Lung (tissue), 12 donors: ENCODE measurements around the gene AP3D1. TPM values are rescaled to one million over a fixed set of nuclear protein-coding genes. Genes with fewer than 3 reads are reported as not detected.
A peak's percentile ranks its signal among the peaks of the same experiment; 100 is the strongest.

Experiments used
- ATAC-seq: fragments of 200-7000 bp; cut with Tn5 transposase; one replicate; pipeline ENCODE4 v1.9.1; 2020; ENCODE audit warnings: moderate number of reproducible peaks; ENCODE audit not compliant: insufficient read depth, low FRiP score
- DNase-seq, 3 donors: peaks; one replicate each; pipeline ENCODE4 v3.0.0-alpha.2; 2013 to 2017
- H3K27ac ChIP-seq, 2 donors: one replicate each; pipeline ENCODE4 v1.5.1; 2013; ENCODE audit warnings: mild to moderate bottlenecking in 2 of 2, moderate library complexity in 2 of 2, control low read depth in 1 of 2, inconsistent platforms in 1 of 2, low read depth in 1 of 2, low read length in 1 of 2
- H3K27me3 ChIP-seq, 3 donors: one replicate each; pipeline ENCODE4 v1.5.1; 2013; ENCODE audit warnings: low read length in 2 of 3; ENCODE audit not compliant: control insufficient read depth in 3 of 3, insufficient read depth in 3 of 3
- H3K36me3 ChIP-seq, 4 donors: one replicate each; pipeline ENCODE4 v1.5.1; 2013; ENCODE audit warnings: low read length in 4 of 4, mild to moderate bottlenecking in 1 of 4, moderate library complexity in 1 of 4; ENCODE audit not compliant: control insufficient read depth in 4 of 4, insufficient read depth in 4 of 4
- H3K4me1 ChIP-seq, 5 donors: one replicate each; pipeline ENCODE4 v1.5.1; 2013; ENCODE audit warnings: low read length in 5 of 5, mild to moderate bottlenecking in 2 of 5, moderate library complexity in 1 of 5; ENCODE audit not compliant: control insufficient read depth in 5 of 5, insufficient read depth in 5 of 5
- H3K4me3 ChIP-seq: one replicate; pipeline ENCODE4 v1.5.1; 2013; ENCODE audit warnings: mild to moderate bottlenecking, control low read depth, moderate library complexity
- H3K9ac ChIP-seq, 2 donors: one replicate each; pipeline ENCODE4 v1.5.1; 2013; ENCODE audit warnings: low read length in 2 of 2, control low read depth in 1 of 2; ENCODE audit not compliant: insufficient read depth in 1 of 2
- H3K9me3 ChIP-seq, 4 donors: one replicate each; pipeline ENCODE4 v1.5.1; 2013; ENCODE audit warnings: low read length in 3 of 4, mild to moderate bottlenecking in 1 of 4, moderate library complexity in 1 of 4; ENCODE audit not compliant: control insufficient read depth in 4 of 4, insufficient read depth in 3 of 4
- WGBS, 2 donors: extraction: QIAGEN DNeasy Blood & Tissue Kit; methylation state at CpG; one replicate each; pipeline ENCODE4 v1.1.7; 2013; 5-methylcytosine and 5-hydroxymethylcytosine counted together
- polyA plus RNA-seq, 2 donors: library from polyadenylated mRNA; stranded (reverse); fragments of 200-250 nt; gene quantifications; one replicate each; pipeline ENCODE4 v1.2.1, GENCODE V29; 2013
- total RNA-seq, 2 donors: library from RNA; depleted of rRNA in 1 of 2; stranded (reverse); fragments of >200 nt in 1 of 2; gene quantifications; one replicate each; pipeline ENCODE4 v1.2.1, GENCODE V29; 2014 to 2021
- TF ChIP-seq, protein P1 (sequence below): IDR thresholded peaks from 2 replicates; pipeline ENCODE4 v1.5.1; 2012; ENCODE audit warnings: mild to moderate bottlenecking; ENCODE audit errors: control extremely low read depth, extremely low read depth
- donor health status: control.
- donor health status: control.
- donor health status: Bipolar disorder and iron deficiency.
- donor health status: healthy.
- donor health status: DM: yes; HTN: yes; CAD: no.

Gene AP3D1
- total and polyA plus RNA-seq, 4 donors: 55.3 to 144 (median 85.4) TPM

DNA sequence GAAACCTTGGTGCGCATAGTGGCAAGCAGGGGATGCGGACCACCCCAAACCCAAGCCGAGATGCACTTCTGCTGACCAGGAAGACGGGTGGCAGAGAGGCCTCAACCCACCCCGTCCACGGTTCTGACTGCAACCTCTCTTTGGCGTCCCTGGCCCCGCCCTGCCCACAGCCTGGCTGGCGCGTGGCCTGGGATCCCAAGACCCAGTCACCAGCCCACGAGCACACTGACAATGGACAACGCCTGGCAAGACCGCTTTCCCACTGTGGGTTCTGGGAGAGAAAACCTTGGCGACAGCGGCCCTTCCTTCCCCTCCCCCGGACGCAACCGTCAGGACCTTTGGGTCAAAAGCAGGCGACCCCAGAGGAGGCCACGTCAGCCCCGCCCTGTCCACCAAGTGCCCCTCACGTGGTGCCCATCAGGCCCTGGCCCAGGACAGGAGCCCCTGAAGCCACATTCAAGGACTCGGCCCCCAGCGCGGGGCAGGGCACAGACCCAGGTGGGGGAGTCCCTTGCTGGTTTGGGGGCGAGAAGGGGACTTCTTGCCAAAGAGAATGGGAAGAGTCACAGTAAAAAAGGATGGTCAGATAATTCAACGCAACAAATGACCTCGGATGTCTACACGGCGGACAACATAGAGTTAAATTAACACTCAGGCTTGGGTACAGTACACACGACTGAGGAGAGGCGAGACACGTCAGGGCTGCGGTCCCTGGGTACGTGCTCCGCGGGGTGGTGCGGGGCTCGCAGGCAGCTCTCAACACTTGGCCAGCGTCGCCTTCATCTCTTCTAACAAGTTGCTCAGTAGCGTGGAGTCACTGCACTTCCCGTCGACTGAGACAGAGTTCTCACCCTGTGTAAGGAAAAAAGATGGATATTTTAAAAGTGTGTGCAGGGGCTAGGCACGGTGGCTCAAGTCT, 49.7 kb downstream of the AP3D1 start:
- WGBS, 2 donors: 92 to 94% methylated on average over 43 to 45 of the region's 45 CpGs
- DNase-seq (no peak), ATAC-seq (no peak)
- Histone ChIP-seq H3K4me3 (peak overlapping the region; percentile 3), H3K9ac (no peak overlapping the region), H3K27ac (no peak overlapping the region), H3K9me3 (peaks cover 0 to 2% (median 0%) of the 10 kb centered on the region in 4 donors), H3K27me3 (no peaks in the 10 kb centered on the region), H3K4me1 (peaks cover 0 to 7% (median 0%) of the 10 kb centered on the region in 5 donors), H3K36me3 (peaks cover 2 to 52% (median 14%) of the 10 kb centered on the region in 4 donors)
- TF ChIP-seq, protein P1, sequence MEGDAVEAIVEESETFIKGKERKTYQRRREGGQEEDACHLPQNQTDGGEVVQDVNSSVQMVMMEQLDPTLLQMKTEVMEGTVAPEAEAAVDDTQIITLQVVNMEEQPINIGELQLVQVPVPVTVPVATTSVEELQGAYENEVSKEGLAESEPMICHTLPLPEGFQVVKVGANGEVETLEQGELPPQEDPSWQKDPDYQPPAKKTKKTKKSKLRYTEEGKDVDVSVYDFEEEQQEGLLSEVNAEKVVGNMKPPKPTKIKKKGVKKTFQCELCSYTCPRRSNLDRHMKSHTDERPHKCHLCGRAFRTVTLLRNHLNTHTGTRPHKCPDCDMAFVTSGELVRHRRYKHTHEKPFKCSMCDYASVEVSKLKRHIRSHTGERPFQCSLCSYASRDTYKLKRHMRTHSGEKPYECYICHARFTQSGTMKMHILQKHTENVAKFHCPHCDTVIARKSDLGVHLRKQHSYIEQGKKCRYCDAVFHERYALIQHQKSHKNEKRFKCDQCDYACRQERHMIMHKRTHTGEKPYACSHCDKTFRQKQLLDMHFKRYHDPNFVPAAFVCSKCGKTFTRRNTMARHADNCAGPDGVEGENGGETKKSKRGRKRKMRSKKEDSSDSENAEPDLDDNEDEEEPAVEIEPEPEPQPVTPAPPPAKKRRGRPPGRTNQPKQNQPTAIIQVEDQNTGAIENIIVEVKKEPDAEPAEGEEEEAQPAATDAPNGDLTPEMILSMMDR: no peak

DNA sequence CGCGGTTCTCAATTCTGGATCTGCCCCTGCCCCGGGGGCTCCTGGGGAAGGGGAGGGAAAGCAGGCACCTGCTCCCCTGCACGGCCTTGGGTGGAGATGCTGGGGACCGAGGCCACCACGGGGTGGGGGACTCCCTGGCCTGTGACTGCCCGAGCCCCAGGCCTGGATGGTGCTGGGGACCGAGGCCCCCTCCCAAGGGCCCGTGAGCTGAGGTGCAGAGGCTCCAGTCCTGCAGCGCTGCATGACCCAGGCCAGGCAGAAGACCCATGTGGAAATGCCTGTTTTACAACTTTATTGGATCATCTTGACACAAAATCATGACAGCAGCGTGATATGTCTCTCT, 50.7 kb downstream of the AP3D1 start:
- WGBS, 2 donors: 93 to 95% methylated on average over 11 of the region's 11 CpGs
- DNase-seq (no peak), ATAC-seq (no peak)
- Histone ChIP-seq H3K36me3 (peaks cover 2 to 46% (median 10%) of the 10 kb centered on the region in 4 donors), H3K9ac (no peak overlapping the region), H3K9me3 (peaks cover 0 to 2% (median 0%) of the 10 kb centered on the region in 4 donors), H3K27ac (no peak overlapping the region), H3K4me3 (no peak overlapping the region), H3K4me1 (peaks cover 0 to 7% (median 0%) of the 10 kb centered on the region in 5 donors), H3K27me3 (no peaks in the 10 kb centered on the region)
- TF ChIP-seq, protein P1: no peak

DNA sequence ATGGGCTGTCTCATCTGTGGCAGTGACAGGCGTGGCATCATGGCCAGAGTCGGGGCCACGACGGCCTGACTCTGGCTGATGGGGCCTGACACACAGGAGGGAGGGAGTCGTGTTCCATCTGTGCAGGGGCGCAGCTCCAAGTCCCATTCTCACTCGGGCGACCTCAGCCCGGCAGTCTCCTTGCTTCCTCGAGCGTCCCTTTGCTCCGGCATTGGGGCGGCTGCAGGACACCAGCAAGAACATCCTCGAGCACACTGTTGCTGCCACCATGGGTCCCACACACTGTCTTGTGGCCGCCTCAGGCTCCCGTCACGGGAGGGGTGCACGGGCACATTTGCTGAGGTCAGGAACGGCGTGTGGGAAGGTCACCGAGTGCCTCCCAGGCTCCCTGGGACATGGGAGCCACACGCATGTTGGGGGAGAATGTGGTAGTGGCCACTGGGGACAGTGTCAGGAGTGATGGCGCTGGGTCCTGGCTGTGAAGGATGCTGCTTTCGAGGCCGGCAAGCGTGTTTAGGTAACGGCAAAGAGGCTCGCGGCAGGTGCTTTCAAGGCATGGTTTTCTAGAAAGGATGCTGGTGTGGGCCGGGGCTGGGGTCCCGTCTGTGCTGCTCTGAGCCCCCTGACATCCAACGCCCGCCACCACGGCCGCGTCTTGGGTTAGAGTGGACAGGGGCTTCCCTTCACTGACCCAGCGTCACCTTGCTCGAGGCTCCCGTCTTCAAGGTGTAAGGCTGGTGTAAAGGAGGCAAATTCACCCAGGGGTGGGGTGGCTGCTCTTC, 51.2 kb downstream of the AP3D1 start:
- no peak overlapping the region for H3K9ac ChIP-seq
- 93 to 95% methylated on average over 39 of the region's 39 CpGs for WGBS, 2 donors
- H3K27me3 ChIP-seq: no peaks in the 10 kb centered on the region
- no peak for ATAC-seq
- no peaks in the 10 kb centered on the region for H3K9me3 ChIP-seq
- H3K4me1 ChIP-seq: peaks cover 0 to 12% (median 0%) of the 10 kb centered on the region in 5 donors
- DNase-seq: no peak
- peaks cover 2 to 43% (median 7%) of the 10 kb centered on the region in 4 donors for H3K36me3 ChIP-seq
- no peak overlapping the region for H3K4me3 ChIP-seq
- TF ChIP-seq, protein P1: no peak
- no peak overlapping the region for H3K27ac ChIP-seq
